WTC11 (cell line): ENCODE data around the gene TRNAU1AP. TPM values are rescaled to one million over a fixed set of nuclear protein-coding genes. Genes with fewer than 3 reads are reported as not detected.

ENCODE experiments used
- ATAC-seq: fragments of 200-7000 bp; cut with Tn5 transposase; 2 replicates; pipeline ENCODE4 v1.10.0; 2021; ENCODE audit warnings: mild to moderate bottlenecking, moderate library complexity
- CTCF ChIA-PET: fragments of 300-600 bp; sonication (Branson Sonifier 250); formaldehyde crosslinking; loops from one replicate; lab custom pipeline; 2021; ENCODE audit warnings: antibody characterized with exemption; lab: Charles Lee
- POLR2A ChIA-PET: fragments of 350-600 bp; sonication (Branson Sonifier 250); formaldehyde crosslinking; loops from one replicate; lab custom pipeline; 2021; ENCODE audit warnings: antibody characterized with exemption; lab: Charles Lee
- DNase-seq: peaks from one replicate; pipeline ENCODE4 v3.0.0; 2021; ENCODE audit warnings: low spot score
- H3K27ac Mint-ChIP-seq: 2 replicates; pipeline ENCODE4 v1.8.0; 2021; ENCODE audit warnings: mixed read lengths
- H3K27me3 Mint-ChIP-seq: 2 replicates; pipeline ENCODE4 v1.8.0; 2021; ENCODE audit warnings: low read depth, mild to moderate bottlenecking, moderate library complexity, mixed read lengths
- H3K36me3 Mint-ChIP-seq: 2 replicates; pipeline ENCODE4 v1.8.0; 2021; ENCODE audit warnings: mixed read lengths
- H3K4me1 Mint-ChIP-seq: 2 replicates; pipeline ENCODE4 v1.8.0; 2022; ENCODE audit warnings: mixed read lengths
- H3K4me3 Mint-ChIP-seq: 2 replicates; pipeline ENCODE4 v1.8.0; 2021; ENCODE audit warnings: mild to moderate bottlenecking, moderate library complexity, mixed read lengths
- H3K9me3 Mint-ChIP-seq: 2 replicates; pipeline ENCODE4 v1.8.0; 2021; ENCODE audit warnings: mixed read lengths
- ARID4B ChIP-seq: sonication (generic); formaldehyde crosslinking; IDR thresholded peaks from 2 replicates; pipeline ENCODE4 v1.8.0; 2023; ENCODE audit warnings: missing genetic modification reagents, mild to moderate bottlenecking, borderline replicate concordance
- ATF1 ChIP-seq: sonication (generic); formaldehyde crosslinking; IDR thresholded peaks from 2 replicates; pipeline ENCODE4 v1.8.1; 2023; ENCODE audit warnings: mild to moderate bottlenecking, moderate library complexity, missing genetic modification reagents
- ATF3 ChIP-seq: sonication (generic); formaldehyde crosslinking; conservative IDR thresholded peaks from 2 replicates; pipeline ENCODE4 v1.8.1; 2022; ENCODE audit warnings: mild to moderate bottlenecking, missing genetic modification reagents
- CBFB ChIP-seq: sonication (generic); formaldehyde crosslinking; IDR thresholded peaks from 2 replicates; pipeline ENCODE4 v1.8.1; 2022; ENCODE audit warnings: mild to moderate bottlenecking, low read depth, missing genetic modification reagents
- CTCF ChIP-seq: fragments of 200-600 bp; IDR thresholded peaks from 2 replicates; pipeline ENCODE4 v1.8.0; 2022; ENCODE audit warnings: antibody characterized with exemption
- ELF4 ChIP-seq: sonication (generic); formaldehyde crosslinking; IDR thresholded peaks from 2 replicates; pipeline ENCODE4 v1.8.1; 2022; ENCODE audit warnings: low read depth, mild to moderate bottlenecking, moderate library complexity, missing genetic modification reagents
- EMX1 ChIP-seq: fragments of 250-450 bp; sonication (Bioruptor Pico); IDR thresholded peaks from 2 replicates; pipeline ENCODE4 v1.8.0; 2021; ENCODE audit warnings: mild to moderate bottlenecking
- ERG ChIP-seq: fragments of 250-450 bp; sonication (Bioruptor Pico); IDR thresholded peaks from 2 replicates; pipeline ENCODE4 v1.8.0; 2021; ENCODE audit warnings: mild to moderate bottlenecking
- ESRRA ChIP-seq: sonication (generic); formaldehyde crosslinking; IDR thresholded peaks from 2 replicates; pipeline ENCODE4 v1.8.1; 2022; ENCODE audit warnings: mild to moderate bottlenecking, missing genetic modification reagents, borderline replicate concordance
- FOXJ3 ChIP-seq: sonication (generic); formaldehyde crosslinking; IDR thresholded peaks from 2 replicates; pipeline ENCODE4 v1.9.0; 2021; ENCODE audit warnings: missing genetic modification reagents, mild to moderate bottlenecking, borderline replicate concordance
- KAT7 ChIP-seq: sonication (generic); formaldehyde crosslinking; IDR thresholded peaks from 2 replicates; pipeline ENCODE4 v1.8.1; 2023; ENCODE audit warnings: missing genetic modification reagents, mild to moderate bottlenecking, borderline replicate concordance
- NFE2L1 ChIP-seq: sonication (generic); formaldehyde crosslinking; IDR thresholded peaks from 2 replicates; pipeline ENCODE4 v1.8.1; 2023; ENCODE audit warnings: missing genetic modification reagents
- PREB ChIP-seq: sonication (generic); formaldehyde crosslinking; IDR thresholded peaks from 2 replicates; pipeline ENCODE4 v1.8.1; 2022; ENCODE audit warnings: mild to moderate bottlenecking, missing genetic modification reagents, moderate library complexity, borderline replicate concordance
- RORB ChIP-seq: fragments of 250-450 bp; sonication (Bioruptor Pico); IDR thresholded peaks from 2 replicates; pipeline ENCODE4 v1.9.0; 2021; ENCODE audit warnings: mild to moderate bottlenecking
- SOX15 ChIP-seq: fragments of 250-450 bp; sonication (Bioruptor Pico); IDR thresholded peaks from 2 replicates; pipeline ENCODE4 v1.9.0; 2021; ENCODE audit warnings: mild to moderate bottlenecking
- TCF7 ChIP-seq: sonication (generic); formaldehyde crosslinking; IDR thresholded peaks from 2 replicates; pipeline ENCODE4 v1.8.0; 2022; ENCODE audit warnings: mild to moderate bottlenecking, low read depth, missing genetic modification reagents, moderate library complexity
- TEAD4 ChIP-seq: sonication (generic); formaldehyde crosslinking; IDR thresholded peaks from 2 replicates; pipeline ENCODE4 v1.8.0; 2022; ENCODE audit warnings: mild to moderate bottlenecking, missing genetic modification reagents
- ZBTB43 ChIP-seq: sonication (generic); formaldehyde crosslinking; IDR thresholded peaks from 2 replicates; pipeline ENCODE4 v1.8.1; 2023; ENCODE audit warnings: mild to moderate bottlenecking, missing genetic modification reagents
- ZNF121 ChIP-seq: sonication (generic); formaldehyde crosslinking; IDR thresholded peaks from 2 replicates; pipeline ENCODE4 v1.8.0; 2023; ENCODE audit warnings: missing genetic modification reagents
- ZNF281 ChIP-seq: sonication (generic); formaldehyde crosslinking; IDR thresholded peaks from 2 replicates; pipeline ENCODE4 v1.8.0; 2023; ENCODE audit warnings: mild to moderate bottlenecking, missing genetic modification reagents
- ZNF425 ChIP-seq: fragments of 250-450 bp; sonication (Bioruptor Pico); conservative IDR thresholded peaks from 2 replicates; pipeline ENCODE4 v1.9.0; 2021; ENCODE audit warnings: mild to moderate bottlenecking
- total RNA-seq: library from RNA; stranded (reverse); gene quantifications from 3 replicates; pipeline ENCODE4 v1.2.3, GENCODE V29; 2021

Gene TRNAU1AP
- total RNA-seq, 1 experiment from 2014 or later = 30.4 TPM

- ChIA-PET POLR2A (interaction anchor here (0.6 to 2.6 kb wide), 31 partner anchors 9 to 600 kb away, joined by 3 to 22 read pairs (median 5); partner anchors contain the start of genes ATP5IF1, MED18, OPRD1 and PHACTR4), CTCF (interaction anchor here (0.5 to 2.4 kb wide), 10 partner anchors 21 to 334 kb away, joined by 3 to 19 read pairs (median 3); partner anchors contain the start of genes TRNAU1AP and YTHDF2)
- H3K4me3 Mint-ChIP-seq = peak overlapping the region; percentile 92
- ATAC-seq (peak; percentile 73), DNase-seq (peak; percentile 95)
- peaks cover 24% of the 10 kb centered on the region for H3K4me1 Mint-ChIP-seq
- no peaks in the 10 kb centered on the region for H3K9me3 Mint-ChIP-seq
- H3K36me3 Mint-ChIP-seq = peaks cover 40% of the 10 kb centered on the region
- H3K27ac Mint-ChIP-seq = peak overlapping the region; percentile 83; the same call in 1 of the 2 replicates
- H3K27me3 Mint-ChIP-seq = no peaks in the 10 kb centered on the region
- TF ChIP-seq NFE2L1 (CRISPR knock-in tag) (peak; percentile 70; the same call in 1 of the 2 replicates), PREB (no peak), EMX1 (peak; percentile 47; the same call in 1 of the 2 replicates), ATF3 (CRISPR knock-in tag) (no peak), TEAD4 (peak; percentile 72), SOX15 (CRISPR knock-in tag) (no peak), ZNF281 (CRISPR knock-in tag) (no peak), ZBTB43 (CRISPR knock-in tag) (peak; percentile 79; the same call in 1 of the 2 replicates), ARID4B (CRISPR knock-in tag) (peak; percentile 96), ZNF121 (no peak), CBFB (CRISPR knock-in tag) (no peak; the same call in 1 of the 2 replicates), KAT7 (CRISPR knock-in tag) (peak; percentile 97), CTCF (no peak), ATF1 (CRISPR knock-in tag) (peak; percentile 78; the same call in 1 of the 2 replicates), FOXJ3 (CRISPR knock-in tag) (no peak), ESRRA (CRISPR knock-in tag) (peak; percentile 85), ERG (CRISPR knock-in tag) (no peak), TCF7 (CRISPR knock-in tag) (0 out of 2 replicates have a peak, but pooled peaks have one; percentile 56), RORB (CRISPR knock-in tag) (no peak; the same call in 1 of the 2 replicates), ELF4 (CRISPR knock-in tag) (no peak), ZNF425 (CRISPR knock-in tag) (no peak)
Measured at GRCh38 chr1:28581531-28582247, 28.8 kb downstream of the TRNAU1AP start.
